Activated CD4-positive, alpha-beta memory T cell treated with anti-CD3 and anti-CD28 coated beads for 36 hours (primary cell): ENCODE results near the gene TRNAU1AP. TPM values are rescaled to one million over a fixed set of nuclear protein-coding genes. Genes with fewer than 3 reads are reported as not detected.
"Not testable (repeated sequence)": the region's sequence is repeated elsewhere in the genome, so short reads cannot be mapped to it uniquely, and the experiment has no call there.

Experiments used
- CTCF ChIA-PET: fragments of 350-600 bp; sonication (Branson Sonifier 250); formaldehyde crosslinking; loops from one replicate; lab custom pipeline; 2021; ENCODE audit warnings: antibody characterized with exemption, inconsistent platforms; lab: Charles Lee
- POLR2A ChIA-PET: fragments of 350-600 bp; sonication (Branson Sonifier 250); formaldehyde crosslinking; loops from one replicate; lab custom pipeline; 2021; ENCODE audit warnings: antibody characterized with exemption; lab: Charles Lee
- DNase-seq: peaks from one replicate; pipeline ENCODE4 v3.0.0-alpha.2; 2020
- H3K27ac Mint-ChIP-seq: one replicate; pipeline ENCODE4 v1.8.0; 2021; ENCODE audit warnings: mixed read lengths
- H3K27me3 Mint-ChIP-seq: one replicate; pipeline ENCODE4 v1.8.0; 2021; ENCODE audit warnings: mixed read lengths
- H3K36me3 Mint-ChIP-seq: one replicate; pipeline ENCODE4 v1.8.0; 2021; ENCODE audit warnings: mixed read lengths
- H3K4me1 Mint-ChIP-seq: one replicate; pipeline ENCODE4 v1.8.0; 2021; ENCODE audit warnings: low read depth, mixed read lengths
- H3K4me3 Mint-ChIP-seq: one replicate; pipeline ENCODE4 v1.8.0; 2021; ENCODE audit warnings: mild to moderate bottlenecking, mixed read lengths
- H3K9me3 Mint-ChIP-seq: one replicate; pipeline ENCODE4 v1.8.0; 2021; ENCODE audit warnings: mixed read lengths
- intact Hi-C: fragments of 100-400 bp; cut with micrococcal nuclease; formaldehyde crosslinking; loops from one replicate; pipeline ENCODE4 v1.15.1; 2023
- total RNA-seq, 2 experiments: library from RNA; stranded (reverse); gene quantifications; one replicate each; pipeline ENCODE4 v1.2.3, GENCODE V29; 2021

Gene TRNAU1AP
- total RNA-seq, 2 experiments from 2014 or later, result 57.3 to 59.6 TPM

- Mint-ChIP-seq H3K27me3 (no peaks in the 10 kb centered on the region), H3K4me1 (peaks cover 29% of the 10 kb centered on the region), H3K9me3 (no peaks in the 10 kb centered on the region), H3K27ac (peak overlapping the region; percentile 89), H3K36me3 (peaks cover 44% of the 10 kb centered on the region), H3K4me3 (peak overlapping the region; percentile 51)
- intact Hi-C loops, result loop anchor here (1.0 kb wide), 1 partner anchor 60 kb away; no protein-coding TSS in a partner anchor
- no peak for DNase-seq
- ChIA-PET POLR2A (interaction anchor here (0.8 to 8.0 kb wide), 10 partner anchors 9 to 70 kb away, joined by 3 to 180 read pairs (median 12); partner anchors contain the start of genes RCC1, RNU11, TAF12 and TRNAU1AP), CTCF (interaction anchor here (0.9 to 4.2 kb wide), 3 partner anchors 26 to 65 kb away, joined by 4 to 25 read pairs (median 5); partner anchors contain the start of gene TRNAU1AP)
Measured at GRCh38 chr1:28578696-28579218, 25.9 kb downstream of the TRNAU1AP start.

GRCh38 chr1:28579401-28579800 lies 26.5 kb downstream of the TRNAU1AP start:
- no peaks in the 10 kb centered on the region for H3K9me3 Mint-ChIP-seq
- DNase-seq, result no peak
- intact Hi-C loops, result no loop called here
- peak overlapping the region; percentile 89 for H3K27ac Mint-ChIP-seq
- H3K36me3 Mint-ChIP-seq, result peaks cover 44% of the 10 kb centered on the region
- H3K4me1 Mint-ChIP-seq, result peaks cover 29% of the 10 kb centered on the region
- H3K27me3 Mint-ChIP-seq, result no peaks in the 10 kb centered on the region
- ChIA-PET CTCF (interaction anchor here (0.9 to 4.2 kb wide), 3 partner anchors 26 to 64 kb away, joined by 4 to 25 read pairs (median 5); partner anchors contain the start of gene TRNAU1AP), POLR2A (interaction anchor here (0.9 to 8.0 kb wide), 7 partner anchors 10 to 70 kb away, joined by 3 to 180 read pairs (median 66); partner anchors contain the start of genes RCC1, RNU11, TAF12 and TRNAU1AP)
- H3K4me3 Mint-ChIP-seq, result peak overlapping the region; percentile 91

- no peaks in the 10 kb centered on the region for H3K9me3 Mint-ChIP-seq
- peaks cover 29% of the 10 kb centered on the region for H3K4me1 Mint-ChIP-seq
- POLR2A ChIA-PET, result interaction anchor here (0.8 to 8.0 kb wide), 31 partner anchors 9 to 855 kb away, joined by 3 to 180 read pairs (median 6); partner anchors contain the start of genes ATP5IF1, FAM76A, GMEB1 and MED18
- peak overlapping the region; percentile 91 for H3K4me3 Mint-ChIP-seq
- peak overlapping the region; percentile 89 for H3K27ac Mint-ChIP-seq
- intact Hi-C loops, result loop anchor here (1.0 to 5.0 kb wide), 5 partner anchors 28 to 334 kb away; partner anchors contain the start of genes RNU11, TAF12, TRNAU1AP and YTHDF2
- peak; percentile 75 for DNase-seq
- H3K36me3 Mint-ChIP-seq, result peaks cover 44% of the 10 kb centered on the region
- CTCF ChIA-PET, result interaction anchor here (0.7 to 4.2 kb wide), 14 partner anchors 9 to 333 kb away, joined by 3 to 25 read pairs (median 5); partner anchors contain the start of genes TAF12, TRNAU1AP and YTHDF2
- no peaks in the 10 kb centered on the region for H3K27me3 Mint-ChIP-seq
Measured at GRCh38 chr1:28580722-28581530, 28.0 kb downstream of the TRNAU1AP start.

GRCh38 chr1:28581531-28582247 lies 28.8 kb downstream of the TRNAU1AP start:
- H3K36me3 Mint-ChIP-seq, result peaks cover 43% of the 10 kb centered on the region
- peaks cover 29% of the 10 kb centered on the region for H3K4me1 Mint-ChIP-seq
- CTCF ChIA-PET, result interaction anchor here (0.6 to 4.2 kb wide), 16 partner anchors 8 to 492 kb away, joined by 3 to 25 read pairs (median 5); partner anchors contain the start of genes TAF12, TRNAU1AP and YTHDF2
- peak overlapping the region; percentile 89 for H3K27ac Mint-ChIP-seq
- POLR2A ChIA-PET, result interaction anchor here (0.8 to 8.0 kb wide), 34 partner anchors 8 to 856 kb away, joined by 3 to 180 read pairs (median 5); partner anchors contain the start of genes ATP5IF1, FAM76A, GMEB1 and MED18
- peak; percentile 97 for DNase-seq
- H3K4me3 Mint-ChIP-seq, result peak overlapping the region; percentile 91
- no peaks in the 10 kb centered on the region for H3K27me3 Mint-ChIP-seq
- intact Hi-C loops, result loop anchor here (1.0 to 5.0 kb wide), 6 partner anchors 28 to 334 kb away; partner anchors contain the start of genes RNU11, TAF12, TRNAU1AP and YTHDF2
- H3K9me3 Mint-ChIP-seq, result no peaks in the 10 kb centered on the region

GRCh38 chr1:28582248-28582615 lies 29.3 kb downstream of the TRNAU1AP start:
- Mint-ChIP-seq H3K27ac (peak overlapping the region; percentile 89), H3K4me1 (peaks cover 29% of the 10 kb centered on the region), H3K9me3 (no peaks in the 10 kb centered on the region), H3K36me3 (peaks cover 39% of the 10 kb centered on the region), H3K4me3 (peak overlapping the region; percentile 91), H3K27me3 (no peaks in the 10 kb centered on the region)
- ChIA-PET POLR2A (interaction anchor here (0.8 to 8.0 kb wide), 30 partner anchors 8 to 857 kb away, joined by 3 to 180 read pairs (median 6); partner anchors contain the start of genes ATP5IF1, FAM76A, GMEB1 and MED18), CTCF (interaction anchor here (0.6 to 4.2 kb wide), 12 partner anchors 8 to 334 kb away, joined by 3 to 25 read pairs (median 6); partner anchors contain the start of genes TRNAU1AP and YTHDF2)
- intact Hi-C loops, result loop anchor here (1.0 to 5.0 kb wide), 3 partner anchors 77 to 335 kb away; partner anchors contain the start of gene YTHDF2
- DNase-seq, result no peak

- H3K9me3 Mint-ChIP-seq, H3K4me1 Mint-ChIP-seq, DNase-seq, H3K27me3 Mint-ChIP-seq, intact Hi-C loops, H3K27ac Mint-ChIP-seq, H3K36me3 Mint-ChIP-seq, CTCF ChIA-PET, H3K4me3 Mint-ChIP-seq: not testable (repeated sequence)
- POLR2A ChIA-PET, result interaction anchor here (2.1 kb wide), 1 partner anchor 9 kb away, joined by 4 read pairs; no protein-coding TSS in a partner anchor
Measured at GRCh38 chr1:28586585-28587391, 33.9 kb downstream of the TRNAU1AP start.

GRCh38 chr1:28591708-28592320 lies 38.9 kb downstream of the TRNAU1AP start, which contains the start of gene RAB42:
Gene RAB42 (plus strand): TSS chr1:28592265. CDS start chr1:28592512, 247 bp downstream.
- CTCF ChIA-PET, result no interaction called here
- Mint-ChIP-seq H3K36me3 (peaks cover 3% of the 10 kb centered on the region), H3K27ac (no peak within 1 kb of the TSS)

GRCh38 chr1:28592321-28593071 lies 39.6 kb downstream of the TRNAU1AP start:
- no peaks in the 10 kb centered on the region for H3K9me3 Mint-ChIP-seq
- peaks cover 5% of the 10 kb centered on the region for H3K4me1 Mint-ChIP-seq
- intact Hi-C loops, result no loop called here
- ChIA-PET POLR2A (interaction anchor here (0.6 to 1.9 kb wide), 3 partner anchors 11 to 207 kb away, joined by 3 to 8 read pairs (median 4); no protein-coding TSS in a partner anchor), CTCF (interaction anchor here (0.7 to 1.0 kb wide), 2 partner anchors 11 kb away, joined by 3 read pairs; no protein-coding TSS in a partner anchor)
- H3K4me3 Mint-ChIP-seq, result peak overlapping the region; percentile 67
- peaks cover 5% of the 10 kb centered on the region for H3K27me3 Mint-ChIP-seq
- peaks cover 3% of the 10 kb centered on the region for H3K36me3 Mint-ChIP-seq
- no peak overlapping the region for H3K27ac Mint-ChIP-seq
- peak; percentile 14 for DNase-seq

More at GRCh38 chr1:28591708-28592320, 38.9 kb downstream of the TRNAU1AP start, which contains the start of gene RAB42:
- POLR2A ChIA-PET, result interaction anchor here (1.0 to 1.9 kb wide), 2 partner anchors 10 to 56 kb away, joined by 3 to 8 read pairs; no protein-coding TSS in a partner anchor
- intact Hi-C loops, result no loop called here
- Mint-ChIP-seq H3K9me3 (no peaks in the 10 kb centered on the region), H3K27me3 (peaks cover 5% of the 10 kb centered on the region), H3K4me1 (peaks cover 5% of the 10 kb centered on the region), H3K4me3 (peak within 1 kb of the TSS; percentile 67)
- peak; percentile 18 for DNase-seq

- intact Hi-C loops, H3K36me3 Mint-ChIP-seq, POLR2A ChIA-PET, H3K4me3 Mint-ChIP-seq, H3K27me3 Mint-ChIP-seq, DNase-seq, H3K27ac Mint-ChIP-seq, H3K9me3 Mint-ChIP-seq, H3K4me1 Mint-ChIP-seq, CTCF ChIA-PET: not testable (repeated sequence)
Measured at GRCh38 chr1:28593988-28594356, 41.1 kb downstream of the TRNAU1AP start.
